Measurements from ENCODE around the gene CAMK2A.

- TF ChIP-seq, protein P1, sequence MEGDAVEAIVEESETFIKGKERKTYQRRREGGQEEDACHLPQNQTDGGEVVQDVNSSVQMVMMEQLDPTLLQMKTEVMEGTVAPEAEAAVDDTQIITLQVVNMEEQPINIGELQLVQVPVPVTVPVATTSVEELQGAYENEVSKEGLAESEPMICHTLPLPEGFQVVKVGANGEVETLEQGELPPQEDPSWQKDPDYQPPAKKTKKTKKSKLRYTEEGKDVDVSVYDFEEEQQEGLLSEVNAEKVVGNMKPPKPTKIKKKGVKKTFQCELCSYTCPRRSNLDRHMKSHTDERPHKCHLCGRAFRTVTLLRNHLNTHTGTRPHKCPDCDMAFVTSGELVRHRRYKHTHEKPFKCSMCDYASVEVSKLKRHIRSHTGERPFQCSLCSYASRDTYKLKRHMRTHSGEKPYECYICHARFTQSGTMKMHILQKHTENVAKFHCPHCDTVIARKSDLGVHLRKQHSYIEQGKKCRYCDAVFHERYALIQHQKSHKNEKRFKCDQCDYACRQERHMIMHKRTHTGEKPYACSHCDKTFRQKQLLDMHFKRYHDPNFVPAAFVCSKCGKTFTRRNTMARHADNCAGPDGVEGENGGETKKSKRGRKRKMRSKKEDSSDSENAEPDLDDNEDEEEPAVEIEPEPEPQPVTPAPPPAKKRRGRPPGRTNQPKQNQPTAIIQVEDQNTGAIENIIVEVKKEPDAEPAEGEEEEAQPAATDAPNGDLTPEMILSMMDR (IDR thresholded peaks at IDR 0.05) = no peak
- no peak for TF ChIP-seq POLR2A (IDR thresholded peaks at IDR 0.05)
Measured at GRCh38 chr5:150313501-150313900, 23.9 kb upstream of the CAMK2A start.

All from Peyer's patch (tissue), 4 donors.